Fibroblast of pulmonary artery (primary cell): ENCODE measurements around the gene C1QL4.
"Not testable (repeated sequence)": the region's sequence is repeated elsewhere in the genome, so short reads cannot be mapped to it uniquely, and the experiment has no call there.

ENCODE experiments used
- DNase-seq: peaks from one replicate; pipeline ENCODE4 v3.0.0-alpha.2; 2010; ENCODE audit warnings: low read depth
- H3K4me3 ChIP-seq: replicated peaks from 2 replicates; pipeline ENCODE4 v1.5.1; 2011; ENCODE audit warnings: low read depth, mild to moderate bottlenecking, control low read depth, low read length, moderate library complexity
- CTCF ChIP-seq: IDR thresholded peaks from 2 replicates; pipeline ENCODE4 v1.5.1; 2011; ENCODE audit warnings: mild to moderate bottlenecking, control low read depth, low read length, inconsistent platforms; ENCODE audit errors: missing control alignments

C1QL4 gene

DNA sequence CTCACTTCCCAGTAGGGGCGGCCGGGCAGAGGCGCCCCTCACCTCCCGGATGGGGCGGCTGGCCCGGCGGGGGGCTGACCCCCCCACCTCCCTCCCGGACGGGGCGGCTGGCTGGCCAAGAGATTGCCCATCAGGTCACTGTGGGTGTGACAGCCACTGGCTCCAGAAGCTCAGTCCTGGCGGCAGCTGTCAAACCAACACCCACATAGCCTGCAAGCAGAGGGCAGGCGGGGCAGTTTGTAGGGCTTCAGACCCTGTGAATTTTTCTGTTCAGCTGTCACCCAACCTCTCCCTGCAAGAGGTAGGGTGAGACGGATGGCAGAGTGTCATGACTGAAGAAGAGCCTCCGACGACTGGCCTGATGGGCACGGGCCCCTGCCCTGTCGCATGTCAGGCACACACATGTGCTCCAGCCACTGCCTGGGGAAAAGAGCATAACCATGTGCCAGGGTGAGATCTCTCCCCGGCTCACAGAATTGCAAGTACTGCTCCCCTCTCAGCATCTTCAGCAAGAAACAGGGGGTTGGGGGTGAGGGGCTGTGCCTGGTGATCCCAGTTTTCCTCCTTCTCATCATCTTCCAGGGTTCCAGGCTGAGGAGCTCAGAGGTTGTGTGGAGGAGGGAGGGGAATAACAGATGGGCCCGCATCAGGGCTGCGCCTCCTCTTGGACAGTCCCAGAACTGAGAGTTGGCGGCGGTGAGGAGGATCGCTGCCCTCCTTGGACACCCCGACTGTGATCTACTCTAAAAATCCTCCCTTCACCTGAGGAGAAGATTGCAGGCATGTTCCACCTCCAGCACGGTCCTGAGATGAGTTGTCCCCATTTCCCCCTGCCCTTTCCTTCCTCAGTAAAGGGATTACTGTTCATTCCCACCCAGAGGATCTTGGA lies 53.2 kb downstream of the C1QL4 start:
- TF ChIP-seq CTCF = peak; percentile 22
- H3K4me3 ChIP-seq = no peak overlapping the region

GRCh38 chr12:49282740-49283375 lies 54.1 kb downstream of the C1QL4 start:
- not testable (repeated sequence) for H3K4me3 ChIP-seq, DNase-seq

More for the DNA sequence above, 53.2 kb downstream of the C1QL4 start:
- no peak for DNase-seq
